HG02885 (cell line): ENCODE measurements around the gene PRPH.
A peak's percentile ranks its signal among the peaks of the same experiment; 100 is the strongest.
"Not testable (repeated sequence)": the region's sequence is repeated elsewhere in the genome, so short reads cannot be mapped to it uniquely, and the experiment has no call there.

ENCODE experiments used
- ATAC-seq: cut with Tn5 transposase; IDR thresholded peaks from one replicate; pipeline ENCODE4 v1.9.1; 2021; ENCODE audit warnings: mild to moderate bottlenecking; ENCODE audit not compliant: unreplicated experiment, poor library complexity

The PRPH gene

GRCh38 chr12:49297695-49298060, 2.7 kb downstream of the PRPH start:
- no peak for ATAC-seq

GRCh38 chr12:49298160-49298559, 3.2 kb downstream of the PRPH start:
- ATAC-seq: no peak

GRCh38 chr12:49301760-49302159, 6.8 kb downstream of the PRPH start:
- no peak for ATAC-seq

- no peak for ATAC-seq
Measured at GRCh38 chr12:49304161-49304560, 9.2 kb downstream of the PRPH start.

- ATAC-seq: no peak
Measured at GRCh38 chr12:49305762-49306510, 11.0 kb downstream of the PRPH start.

GRCh38 chr12:49309386-49309785, 14.4 kb downstream of the PRPH start:
- no peak for ATAC-seq

- not testable (repeated sequence) for ATAC-seq
Measured at GRCh38 chr12:49310451-49311000, 15.6 kb downstream of the PRPH start.

GRCh38 chr12:49314811-49315210, 19.9 kb downstream of the PRPH start:
- no peak for ATAC-seq

- not testable (repeated sequence) for ATAC-seq
Measured at GRCh38 chr12:49317118-49317517, 22.2 kb downstream of the PRPH start.

GRCh38 chr12:49320411-49321103, 25.6 kb downstream of the PRPH start:
- ATAC-seq: not testable (repeated sequence)

- ATAC-seq: no peak
Measured at GRCh38 chr12:49322367-49322707, 27.4 kb downstream of the PRPH start.

- ATAC-seq: peak; percentile 99
Measured at GRCh38 chr12:49322708-49323523, 28.0 kb downstream of the PRPH start, which contains the start of gene TROAP. Gene TROAP (plus strand): TSS chr12:49323255. CDS start chr12:49323609, 354 bp downstream.

GRCh38 chr12:49323524-49324097, 28.7 kb downstream of the PRPH start:
- no peak for ATAC-seq

GRCh38 chr12:49325606-49326005, 30.7 kb downstream of the PRPH start:
- ATAC-seq: no peak

GRCh38 chr12:49327368-49327767, 32.4 kb downstream of the PRPH start:
- ATAC-seq: no peak

GRCh38 chr12:49327887-49328286, 32.9 kb downstream of the PRPH start:
- no peak for ATAC-seq

- no peak for ATAC-seq
Measured at GRCh38 chr12:49328816-49329215, 33.9 kb downstream of the PRPH start.

GRCh38 chr12:49330032-49330619, 35.2 kb downstream of the PRPH start:
- ATAC-seq: no peak

GRCh38 chr12:49330631-49331379, 35.9 kb downstream of the PRPH start:
- no peak for ATAC-seq
